Progenitor cell of endocrine pancreas (in vitro differentiated cells): ENCODE data around the gene ZSCAN5A. TPM values are rescaled to one million over a fixed set of nuclear protein-coding genes. Genes with fewer than 3 reads are reported as not detected.
"Not testable (repeated sequence)": the region's sequence is repeated elsewhere in the genome, so short reads cannot be mapped to it uniquely, and the experiment has no call there.

ENCODE experiments used
- DNase-seq: peaks from one replicate; pipeline ENCODE4 v3.0.0; 2021; ENCODE audit warnings: low spot score; ENCODE audit not compliant: unreplicated experiment
- H3K27ac Mint-ChIP-seq: 2 replicates; pipeline ENCODE4 v1.8.0; 2021; ENCODE audit warnings: mild to moderate bottlenecking, moderate library complexity, mixed read lengths
- H3K27me3 Mint-ChIP-seq: 2 replicates; pipeline ENCODE4 v1.8.0; 2021; ENCODE audit warnings: mixed read lengths
- H3K36me3 Mint-ChIP-seq: 2 replicates; pipeline ENCODE4 v1.8.0; 2022; ENCODE audit warnings: mixed read lengths; ENCODE audit not compliant: insufficient read depth
- H3K4me1 Mint-ChIP-seq: 2 replicates; pipeline ENCODE4 v1.8.0; 2021; ENCODE audit warnings: low read depth, mixed read lengths
- H3K4me3 Mint-ChIP-seq: 2 replicates; pipeline ENCODE4 v1.8.0; 2021; ENCODE audit warnings: low read depth, mild to moderate bottlenecking, moderate library complexity, mixed read lengths
- H3K9me3 Mint-ChIP-seq: 2 replicates; pipeline ENCODE4 v1.8.0; 2021; ENCODE audit warnings: low read depth, mixed read lengths
- total RNA-seq: library from RNA; stranded (reverse); gene quantifications from 2 replicates; pipeline ENCODE4 v1.2.1, GENCODE V29; 2021
- TF ChIP-seq, protein P1 (sequence below): fragments of 200-600 bp; sonication (generic); IDR thresholded peaks from one replicate; pipeline ENCODE4 v1.5.0; 2021; ENCODE audit warnings: antibody characterized with exemption, mild to moderate bottlenecking; ENCODE audit not compliant: unreplicated experiment

The ZSCAN5A gene
- total RNA-seq, 1 donor from 2014 or later = 19.1 TPM

DNA sequence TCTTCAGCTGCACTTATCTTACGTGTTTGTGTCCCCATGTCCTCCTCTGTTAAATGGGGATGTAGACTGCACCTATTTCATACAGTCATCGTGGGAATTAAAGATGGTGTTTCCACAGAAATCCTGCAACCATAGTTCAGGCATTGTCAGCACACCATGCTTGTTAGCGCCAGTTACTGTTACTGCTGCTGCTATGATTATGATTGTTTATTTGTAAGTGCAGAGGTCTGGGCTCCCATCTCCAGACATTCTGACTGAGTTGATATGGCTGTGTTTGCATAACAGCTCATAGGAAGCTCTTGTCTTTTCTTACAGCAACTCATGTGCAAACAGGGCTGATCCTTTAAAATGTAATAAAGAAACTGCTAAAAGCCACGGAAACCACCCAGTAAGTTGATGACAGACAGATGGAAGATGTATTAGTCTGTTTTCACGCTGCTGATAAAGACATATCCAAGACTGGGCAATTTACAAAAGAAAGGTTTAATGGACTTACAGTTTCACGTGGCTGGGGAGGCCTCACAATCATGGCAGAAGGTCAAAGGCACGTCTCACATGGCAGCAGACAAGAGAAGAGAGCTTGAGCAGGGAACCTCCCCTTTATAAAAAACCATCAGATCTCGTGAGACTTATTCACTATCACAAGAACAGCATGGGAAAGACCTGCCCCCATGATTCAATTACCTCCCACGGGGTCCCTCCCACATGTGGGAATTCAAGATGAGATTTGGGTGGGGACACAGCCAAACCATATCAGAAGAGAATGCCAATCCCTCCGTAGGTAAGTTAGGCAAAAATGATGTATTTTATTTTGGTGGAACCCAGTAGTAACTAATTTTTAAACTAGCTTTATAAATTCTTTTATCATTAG is 1.6 kb downstream of the ZSCAN5A start:
- H3K27me3 Mint-ChIP-seq = no peaks in the 10 kb centered on the region
- peak overlapping the region; percentile 83 for H3K4me3 Mint-ChIP-seq
- TF ChIP-seq, protein P1, sequence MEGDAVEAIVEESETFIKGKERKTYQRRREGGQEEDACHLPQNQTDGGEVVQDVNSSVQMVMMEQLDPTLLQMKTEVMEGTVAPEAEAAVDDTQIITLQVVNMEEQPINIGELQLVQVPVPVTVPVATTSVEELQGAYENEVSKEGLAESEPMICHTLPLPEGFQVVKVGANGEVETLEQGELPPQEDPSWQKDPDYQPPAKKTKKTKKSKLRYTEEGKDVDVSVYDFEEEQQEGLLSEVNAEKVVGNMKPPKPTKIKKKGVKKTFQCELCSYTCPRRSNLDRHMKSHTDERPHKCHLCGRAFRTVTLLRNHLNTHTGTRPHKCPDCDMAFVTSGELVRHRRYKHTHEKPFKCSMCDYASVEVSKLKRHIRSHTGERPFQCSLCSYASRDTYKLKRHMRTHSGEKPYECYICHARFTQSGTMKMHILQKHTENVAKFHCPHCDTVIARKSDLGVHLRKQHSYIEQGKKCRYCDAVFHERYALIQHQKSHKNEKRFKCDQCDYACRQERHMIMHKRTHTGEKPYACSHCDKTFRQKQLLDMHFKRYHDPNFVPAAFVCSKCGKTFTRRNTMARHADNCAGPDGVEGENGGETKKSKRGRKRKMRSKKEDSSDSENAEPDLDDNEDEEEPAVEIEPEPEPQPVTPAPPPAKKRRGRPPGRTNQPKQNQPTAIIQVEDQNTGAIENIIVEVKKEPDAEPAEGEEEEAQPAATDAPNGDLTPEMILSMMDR = no peak
- peaks cover 8% of the 10 kb centered on the region for H3K4me1 Mint-ChIP-seq
- peak overlapping the region; percentile 49 for H3K27ac Mint-ChIP-seq
- peaks cover 12% of the 10 kb centered on the region for H3K36me3 Mint-ChIP-seq
- no peak for DNase-seq
- no peaks in the 10 kb centered on the region for H3K9me3 Mint-ChIP-seq

DNA sequence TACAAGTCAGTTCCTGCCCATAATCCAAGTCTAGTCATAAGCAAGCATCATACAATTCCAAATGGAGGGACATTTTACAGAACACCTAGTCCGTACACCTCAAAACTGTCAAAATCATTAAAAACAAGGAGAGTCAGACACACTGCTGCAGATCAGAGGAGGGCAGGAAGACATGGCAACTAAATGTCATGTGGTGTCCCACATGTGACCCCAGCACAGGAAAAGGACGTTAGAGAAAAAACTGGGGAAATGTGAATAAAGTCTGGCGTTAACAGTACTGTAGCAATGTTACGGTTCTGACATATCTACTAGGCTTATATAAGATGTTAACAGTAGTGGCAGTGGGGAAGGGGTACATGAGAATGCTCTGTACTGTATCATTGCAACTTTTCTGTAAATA is 2.3 kb downstream of the ZSCAN5A start:
- peaks cover 8% of the 10 kb centered on the region for H3K4me1 Mint-ChIP-seq
- no peak overlapping the region for H3K27ac Mint-ChIP-seq
- TF ChIP-seq, protein P1 = no peak
- H3K36me3 Mint-ChIP-seq = peaks cover 12% of the 10 kb centered on the region
- no peaks in the 10 kb centered on the region for H3K9me3 Mint-ChIP-seq
- no peaks in the 10 kb centered on the region for H3K27me3 Mint-ChIP-seq
- no peak overlapping the region for H3K4me3 Mint-ChIP-seq
- no peak for DNase-seq

DNA sequence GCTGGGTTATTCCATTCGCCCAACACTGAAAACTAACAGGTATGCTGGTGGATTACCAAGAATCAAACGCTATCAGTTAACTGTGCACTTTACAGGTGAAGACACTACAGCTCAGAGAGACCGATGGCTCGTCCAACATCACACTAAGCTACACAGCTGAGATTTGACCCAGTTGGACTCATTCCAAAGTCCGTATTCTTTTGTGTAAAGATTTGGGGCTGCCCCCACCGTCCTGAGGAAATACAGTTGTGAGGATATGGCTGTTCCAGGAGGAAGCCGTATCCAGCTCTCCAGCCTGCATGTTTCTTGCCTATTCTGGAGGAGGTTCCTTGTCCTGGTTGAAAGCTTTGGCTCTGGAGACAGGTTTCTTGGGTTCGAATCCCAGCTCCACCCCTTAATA is 4.2 kb downstream of the ZSCAN5A start:
- Mint-ChIP-seq H3K27me3 (no peaks in the 10 kb centered on the region), H3K27ac (no peak overlapping the region), H3K36me3 (peaks cover 16% of the 10 kb centered on the region), H3K4me1 (peaks cover 8% of the 10 kb centered on the region), H3K4me3 (no peak overlapping the region), H3K9me3 (no peaks in the 10 kb centered on the region)
- no peak for DNase-seq
- TF ChIP-seq, protein P1 = no peak

DNA sequence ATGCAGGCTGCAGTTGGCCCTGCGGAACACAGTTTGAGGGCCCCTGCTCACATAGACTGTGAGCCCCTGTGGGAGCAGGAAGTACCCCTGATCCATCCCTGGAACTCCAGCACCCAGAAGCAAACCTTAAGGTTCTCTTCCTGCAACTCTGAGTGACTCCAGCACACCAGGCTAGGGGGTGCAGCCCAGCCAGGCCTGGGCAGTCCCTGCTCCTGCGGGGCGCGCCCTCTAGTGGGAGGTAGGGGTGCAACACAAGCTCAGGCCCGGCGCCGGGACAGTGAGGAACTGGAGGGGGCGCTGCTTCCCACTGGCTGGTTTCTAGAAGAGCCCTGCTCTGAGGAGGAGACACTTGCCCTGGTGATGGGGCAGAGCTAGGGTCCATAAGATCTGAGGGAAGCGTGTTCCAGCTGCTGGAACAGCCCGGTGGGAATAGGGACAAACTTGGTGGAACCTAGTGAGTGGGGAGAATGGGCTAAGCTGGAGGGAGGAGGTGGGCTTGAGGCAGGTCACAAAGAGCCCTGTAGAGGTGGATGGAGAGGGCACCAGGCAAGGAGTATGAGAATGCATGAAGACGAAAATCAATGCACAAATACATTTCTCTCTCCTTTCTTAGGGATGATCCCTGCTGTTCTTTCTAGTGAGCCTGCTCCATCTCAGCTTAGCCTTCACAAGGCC is 5.0 kb downstream of the ZSCAN5A start:
- Mint-ChIP-seq H3K4me1 (peaks cover 8% of the 10 kb centered on the region), H3K9me3 (no peaks in the 10 kb centered on the region), H3K36me3 (peaks cover 16% of the 10 kb centered on the region), H3K4me3 (no peak overlapping the region), H3K27ac (no peak overlapping the region), H3K27me3 (no peaks in the 10 kb centered on the region)
- TF ChIP-seq, protein P1 = peak; percentile 78
- DNase-seq = peak; percentile 45

DNA sequence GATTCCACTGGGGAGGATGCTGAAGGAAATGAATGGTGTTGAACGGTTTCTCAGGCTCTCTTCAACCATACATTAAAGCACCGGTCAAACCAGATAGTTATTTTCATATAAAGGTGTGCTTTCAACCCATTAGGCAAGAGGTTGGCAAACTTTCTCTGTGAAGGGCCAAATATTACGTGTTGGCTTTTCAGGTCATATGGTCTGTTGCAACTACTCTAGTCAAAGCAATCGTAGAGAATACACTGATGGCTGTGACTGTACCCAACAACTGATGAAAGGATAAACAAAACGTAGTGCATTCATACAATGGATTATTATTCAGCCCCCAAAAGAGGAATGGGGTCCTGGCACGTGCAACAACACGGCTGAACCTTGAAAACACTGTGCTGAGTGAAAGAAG is 5.8 kb downstream of the ZSCAN5A start:
- DNase-seq = no peak
- no peak overlapping the region for H3K4me3 Mint-ChIP-seq
- peaks cover 7% of the 10 kb centered on the region for H3K4me1 Mint-ChIP-seq
- H3K36me3 Mint-ChIP-seq = peaks cover 21% of the 10 kb centered on the region
- TF ChIP-seq, protein P1 = no peak
- no peaks in the 10 kb centered on the region for H3K9me3 Mint-ChIP-seq
- H3K27ac Mint-ChIP-seq = no peak overlapping the region
- no peaks in the 10 kb centered on the region for H3K27me3 Mint-ChIP-seq

DNA sequence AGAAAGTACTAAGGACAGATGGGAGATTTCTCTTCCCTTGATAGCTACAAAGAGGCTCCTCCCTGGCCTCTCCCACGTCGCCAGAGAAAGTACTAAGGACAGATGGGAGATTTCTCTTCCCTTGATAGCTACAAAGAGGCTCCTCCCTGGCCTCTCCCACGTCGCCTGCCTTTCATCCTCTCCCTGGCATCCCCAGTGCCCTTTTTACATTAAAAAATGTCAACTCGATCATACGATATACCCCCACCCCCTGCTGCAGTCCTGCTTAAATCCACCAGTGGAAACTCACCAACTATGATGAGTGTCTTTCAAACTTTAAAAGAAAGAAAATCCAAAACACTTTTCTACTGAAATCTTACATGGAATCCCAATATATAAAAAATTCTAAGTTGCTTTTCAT is 7.6 kb downstream of the ZSCAN5A start:
- not testable (repeated sequence) for DNase-seq, H3K4me3 Mint-ChIP-seq, H3K9me3 Mint-ChIP-seq, H3K4me1 Mint-ChIP-seq, H3K27me3 Mint-ChIP-seq, H3K27ac Mint-ChIP-seq
- peaks cover 21% of the 10 kb centered on the region for H3K36me3 Mint-ChIP-seq
